Chondrocyte (in vitro differentiated cells): ENCODE measurements around the gene LIMA1. TPM values are rescaled to one million over a fixed set of nuclear protein-coding genes. Genes with fewer than 3 reads are reported as not detected.
A peak's percentile ranks its signal among the peaks of the same experiment; 100 is the strongest.
"Not testable (repeated sequence)": the region's sequence is repeated elsewhere in the genome, so short reads cannot be mapped to it uniquely, and the experiment has no call there.

Experiments used
- DNase-seq: peaks from one replicate; pipeline ENCODE4 v3.0.0; 2021; ENCODE audit warnings: mixed read lengths, low spot score
- H3K27ac Mint-ChIP-seq: one replicate; pipeline ENCODE4 v1.8.0; 2021; ENCODE audit warnings: mild to moderate bottlenecking, moderate library complexity, mixed read lengths; ENCODE audit not compliant: unreplicated experiment
- H3K27me3 Mint-ChIP-seq: 2 replicates; pipeline ENCODE4 v1.8.0; 2021; ENCODE audit warnings: low read depth, mixed read lengths
- H3K36me3 Mint-ChIP-seq: 2 replicates; pipeline ENCODE4 v1.8.0; 2021; ENCODE audit warnings: low read depth, mixed read lengths
- H3K4me1 Mint-ChIP-seq: 2 replicates; pipeline ENCODE4 v1.8.0; 2021; ENCODE audit warnings: low read depth, mild to moderate bottlenecking, mixed read lengths
- H3K4me3 Mint-ChIP-seq: one replicate; pipeline ENCODE4 v1.8.0; 2021; ENCODE audit warnings: mild to moderate bottlenecking, moderate library complexity, mixed read lengths; ENCODE audit not compliant: unreplicated experiment
- H3K9me3 Mint-ChIP-seq: 2 replicates; pipeline ENCODE4 v1.8.0; 2021; ENCODE audit warnings: low read depth, mixed read lengths
- total RNA-seq: library from RNA; stranded (reverse); gene quantifications from 3 replicates; pipeline ENCODE4 v1.2.1, GENCODE V29; 2021
- TF ChIP-seq, protein P1 (sequence below): fragments of 200-600 bp; sonication (generic); IDR thresholded peaks from 2 replicates; pipeline ENCODE4 v1.5.0; 2021; ENCODE audit warnings: antibody characterized with exemption, mild to moderate bottlenecking, moderate library complexity

The LIMA1 gene
- total RNA-seq, 1 donor from 2014 or later: 120 TPM

- Mint-ChIP-seq H3K36me3 (no peaks in the 10 kb centered on the region), H3K9me3 (no peaks in the 10 kb centered on the region), H3K27ac (no peak overlapping the region), H3K4me1 (peaks cover 8% of the 10 kb centered on the region), H3K4me3 (no peak overlapping the region), H3K27me3 (no peaks in the 10 kb centered on the region)
- no peak for DNase-seq
- TF ChIP-seq, protein P1, sequence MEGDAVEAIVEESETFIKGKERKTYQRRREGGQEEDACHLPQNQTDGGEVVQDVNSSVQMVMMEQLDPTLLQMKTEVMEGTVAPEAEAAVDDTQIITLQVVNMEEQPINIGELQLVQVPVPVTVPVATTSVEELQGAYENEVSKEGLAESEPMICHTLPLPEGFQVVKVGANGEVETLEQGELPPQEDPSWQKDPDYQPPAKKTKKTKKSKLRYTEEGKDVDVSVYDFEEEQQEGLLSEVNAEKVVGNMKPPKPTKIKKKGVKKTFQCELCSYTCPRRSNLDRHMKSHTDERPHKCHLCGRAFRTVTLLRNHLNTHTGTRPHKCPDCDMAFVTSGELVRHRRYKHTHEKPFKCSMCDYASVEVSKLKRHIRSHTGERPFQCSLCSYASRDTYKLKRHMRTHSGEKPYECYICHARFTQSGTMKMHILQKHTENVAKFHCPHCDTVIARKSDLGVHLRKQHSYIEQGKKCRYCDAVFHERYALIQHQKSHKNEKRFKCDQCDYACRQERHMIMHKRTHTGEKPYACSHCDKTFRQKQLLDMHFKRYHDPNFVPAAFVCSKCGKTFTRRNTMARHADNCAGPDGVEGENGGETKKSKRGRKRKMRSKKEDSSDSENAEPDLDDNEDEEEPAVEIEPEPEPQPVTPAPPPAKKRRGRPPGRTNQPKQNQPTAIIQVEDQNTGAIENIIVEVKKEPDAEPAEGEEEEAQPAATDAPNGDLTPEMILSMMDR: no peak
Observed at GRCh38 chr12:50276912-50277671, 6.2 kb downstream of the LIMA1 start.

DNA sequence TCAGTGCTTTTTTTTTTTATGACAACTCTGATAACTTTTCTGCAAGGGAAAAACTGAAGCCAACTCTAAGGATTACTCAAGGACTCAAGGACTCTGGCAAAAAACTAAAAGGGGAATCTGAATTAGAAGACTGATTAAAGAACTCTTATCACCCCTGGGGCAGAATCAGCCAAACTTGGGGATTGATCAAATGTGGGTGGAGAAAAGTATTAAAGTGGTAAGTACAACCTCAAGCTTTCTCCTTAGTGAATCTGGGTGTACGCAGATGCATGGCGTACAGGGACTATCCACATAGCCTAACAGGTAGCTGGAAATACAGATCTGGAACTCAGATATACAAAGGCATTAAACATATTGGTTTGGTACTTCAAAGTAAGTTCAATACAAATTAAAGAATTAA lies 7.3 kb downstream of the LIMA1 start:
- Mint-ChIP-seq H3K27ac (no peak overlapping the region), H3K4me1 (peaks cover 16% of the 10 kb centered on the region), H3K36me3 (no peaks in the 10 kb centered on the region), H3K4me3 (no peak overlapping the region), H3K27me3 (no peaks in the 10 kb centered on the region), H3K9me3 (no peaks in the 10 kb centered on the region)
- DNase-seq: no peak
- TF ChIP-seq, protein P1: no peak

GRCh38 chr12:50275556-50275955 lies 7.8 kb downstream of the LIMA1 start:
- no peak overlapping the region for H3K4me3 Mint-ChIP-seq
- no peak for DNase-seq
- H3K4me1 Mint-ChIP-seq: peaks cover 16% of the 10 kb centered on the region
- TF ChIP-seq, protein P1: no peak
- no peaks in the 10 kb centered on the region for H3K36me3 Mint-ChIP-seq
- no peaks in the 10 kb centered on the region for H3K27me3 Mint-ChIP-seq
- H3K9me3 Mint-ChIP-seq: no peaks in the 10 kb centered on the region
- no peak overlapping the region for H3K27ac Mint-ChIP-seq

- not testable (repeated sequence) for H3K27me3 Mint-ChIP-seq, H3K36me3 Mint-ChIP-seq, H3K9me3 Mint-ChIP-seq, H3K4me3 Mint-ChIP-seq, H3K27ac Mint-ChIP-seq, DNase-seq
- peaks cover 16% of the 10 kb centered on the region for H3K4me1 Mint-ChIP-seq
Observed at GRCh38 chr12:50275127-50275526, 8.2 kb downstream of the LIMA1 start.

DNA sequence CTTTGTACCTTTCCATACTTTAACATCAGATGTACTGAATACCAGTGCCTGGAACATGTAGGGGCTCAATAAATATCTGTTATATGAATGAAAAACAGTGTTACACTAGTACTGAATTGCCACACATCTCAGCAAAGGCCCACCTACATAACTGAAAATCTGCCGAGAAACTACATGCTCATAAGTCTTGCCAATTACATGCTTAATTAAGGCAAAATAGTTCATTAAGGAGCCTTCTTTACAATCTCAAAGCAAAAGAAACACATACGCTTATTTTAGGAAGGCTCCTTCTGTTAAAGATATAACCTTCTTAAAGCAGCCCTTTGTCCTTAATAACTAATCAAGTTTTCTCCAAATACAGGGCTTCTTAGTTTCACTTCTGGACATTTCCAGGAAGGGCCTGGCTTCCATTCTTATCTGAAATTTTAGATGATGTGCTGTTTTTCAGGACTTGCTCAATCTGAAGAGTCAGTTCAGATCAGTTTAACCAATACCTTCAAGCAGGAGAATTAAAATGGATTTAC lies 11.5 kb downstream of the LIMA1 start:
- peak overlapping the region; percentile 73 for H3K27ac Mint-ChIP-seq

More for the DNA sequence above, 11.5 kb downstream of the LIMA1 start:
- DNase-seq: no peak
- Mint-ChIP-seq H3K27me3 (no peaks in the 10 kb centered on the region), H3K4me3 (peak overlapping the region; percentile 15), H3K4me1 (peaks cover 11% of the 10 kb centered on the region), H3K36me3 (no peaks in the 10 kb centered on the region), H3K9me3 (no peaks in the 10 kb centered on the region)
- TF ChIP-seq, protein P1: no peak
